ENCODE results near the gene FAM32A. TPM values are rescaled to one million over a fixed set of nuclear protein-coding genes. Genes with fewer than 3 reads are reported as not detected.

FAM32A gene
- total RNA-seq, 1 donor from 2014 or later, result 74.4 TPM

GRCh38 chr19:16207063-16207462 lies 21.9 kb downstream of the FAM32A start:
- TF ChIP-seq, protein P1, sequence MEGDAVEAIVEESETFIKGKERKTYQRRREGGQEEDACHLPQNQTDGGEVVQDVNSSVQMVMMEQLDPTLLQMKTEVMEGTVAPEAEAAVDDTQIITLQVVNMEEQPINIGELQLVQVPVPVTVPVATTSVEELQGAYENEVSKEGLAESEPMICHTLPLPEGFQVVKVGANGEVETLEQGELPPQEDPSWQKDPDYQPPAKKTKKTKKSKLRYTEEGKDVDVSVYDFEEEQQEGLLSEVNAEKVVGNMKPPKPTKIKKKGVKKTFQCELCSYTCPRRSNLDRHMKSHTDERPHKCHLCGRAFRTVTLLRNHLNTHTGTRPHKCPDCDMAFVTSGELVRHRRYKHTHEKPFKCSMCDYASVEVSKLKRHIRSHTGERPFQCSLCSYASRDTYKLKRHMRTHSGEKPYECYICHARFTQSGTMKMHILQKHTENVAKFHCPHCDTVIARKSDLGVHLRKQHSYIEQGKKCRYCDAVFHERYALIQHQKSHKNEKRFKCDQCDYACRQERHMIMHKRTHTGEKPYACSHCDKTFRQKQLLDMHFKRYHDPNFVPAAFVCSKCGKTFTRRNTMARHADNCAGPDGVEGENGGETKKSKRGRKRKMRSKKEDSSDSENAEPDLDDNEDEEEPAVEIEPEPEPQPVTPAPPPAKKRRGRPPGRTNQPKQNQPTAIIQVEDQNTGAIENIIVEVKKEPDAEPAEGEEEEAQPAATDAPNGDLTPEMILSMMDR (IDR thresholded peaks at IDR 0.05), result no peak
- peaks cover 81 to 96% of the 10 kb centered on the region in 2 donors for H3K36me3 ChIP-seq
- H3K27ac ChIP-seq, result no peak overlapping the region
- H3K9me3 ChIP-seq, result no peaks in the 10 kb centered on the region
- no peak for DNase-seq (ENCODE audit: low spot score in 2 of 2)
- H3K4me3 ChIP-seq, result no peak overlapping the region
- intact Hi-C loops (cut with DNase I), result no loop called here
- H3K27me3 ChIP-seq, result no peaks in the 10 kb centered on the region
- no peaks in the 10 kb centered on the region for H3K4me1 ChIP-seq

- no peak for DNase-seq (ENCODE audit: low spot score in 2 of 2)
- intact Hi-C loops (cut with DNase I), result no loop called here
Measured at GRCh38 chr19:16207490-16208025, 22.3 kb downstream of the FAM32A start.

GRCh38 chr19:16208064-16208759 lies 23.0 kb downstream of the FAM32A start:
- Histone ChIP-seq H3K9me3 (no peaks in the 10 kb centered on the region), H3K4me3 (no peak overlapping the region), H3K36me3 (peaks cover 75 to 88% of the 10 kb centered on the region in 2 donors), H3K4me1 (no peaks in the 10 kb centered on the region), H3K27me3 (no peaks in the 10 kb centered on the region), H3K27ac (no peak overlapping the region)
- TF ChIP-seq, protein P1 (IDR thresholded peaks at IDR 0.05), result no peak
- no peak for DNase-seq (ENCODE audit: low spot score in 2 of 2)
- intact Hi-C loops (cut with DNase I), result no loop called here

More at GRCh38 chr19:16207490-16208025, 22.3 kb downstream of the FAM32A start:
- Histone ChIP-seq H3K4me3 (no peak overlapping the region), H3K27ac (no peak overlapping the region), H3K36me3 (peaks cover 80 to 95% of the 10 kb centered on the region in 2 donors), H3K4me1 (no peaks in the 10 kb centered on the region), H3K9me3 (no peaks in the 10 kb centered on the region), H3K27me3 (no peaks in the 10 kb centered on the region)
- TF ChIP-seq, protein P1 (IDR thresholded peaks at IDR 0.05), result no peak

- H3K36me3 ChIP-seq, result peaks cover 67 to 83% of the 10 kb centered on the region in 2 donors
- intact Hi-C loops (cut with DNase I), result no loop called here
- no peak overlapping the region for H3K27ac ChIP-seq
- H3K9me3 ChIP-seq, result no peaks in the 10 kb centered on the region
- H3K27me3 ChIP-seq, result no peaks in the 10 kb centered on the region
- H3K4me3 ChIP-seq, result no peak overlapping the region
- no peak for DNase-seq (ENCODE audit: low spot score in 2 of 2)
- TF ChIP-seq, protein P1 (IDR thresholded peaks at IDR 0.05), result no peak
- H3K4me1 ChIP-seq, result no peaks in the 10 kb centered on the region
Measured at GRCh38 chr19:16208847-16209665, 23.8 kb downstream of the FAM32A start.

DNA sequence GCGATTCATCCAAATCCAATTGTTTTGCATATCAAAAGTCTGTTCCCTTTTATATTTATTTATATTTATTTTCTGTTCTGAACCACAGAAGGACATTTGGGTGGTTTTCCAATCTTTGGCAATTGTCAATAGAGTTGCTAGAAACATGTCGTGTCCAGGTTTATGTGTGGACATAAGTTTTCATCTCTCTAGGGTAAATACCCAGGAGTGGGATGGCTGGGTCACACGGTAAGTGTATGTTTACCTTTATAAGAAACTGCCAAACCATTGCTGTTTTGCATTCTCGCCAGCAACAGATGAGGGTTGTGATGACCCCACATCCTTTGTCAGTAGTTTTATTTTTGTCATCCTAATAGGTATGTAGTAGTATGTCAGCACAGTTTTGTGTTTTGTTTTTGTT lies 25.0 kb downstream of the FAM32A start:
- Histone ChIP-seq H3K27me3 (no peaks in the 10 kb centered on the region), H3K27ac (no peak overlapping the region), H3K9me3 (no peaks in the 10 kb centered on the region), H3K4me3 (no peak overlapping the region), H3K36me3 (peaks cover 61 to 81% of the 10 kb centered on the region in 2 donors), H3K4me1 (no peaks in the 10 kb centered on the region)
- intact Hi-C loops (cut with DNase I), result no loop called here
- no peak for DNase-seq (ENCODE audit: low spot score in 2 of 2)
- TF ChIP-seq, protein P1 (IDR thresholded peaks at IDR 0.05), result no peak
